ENCODE data around the gene ZNF827.

DNA sequence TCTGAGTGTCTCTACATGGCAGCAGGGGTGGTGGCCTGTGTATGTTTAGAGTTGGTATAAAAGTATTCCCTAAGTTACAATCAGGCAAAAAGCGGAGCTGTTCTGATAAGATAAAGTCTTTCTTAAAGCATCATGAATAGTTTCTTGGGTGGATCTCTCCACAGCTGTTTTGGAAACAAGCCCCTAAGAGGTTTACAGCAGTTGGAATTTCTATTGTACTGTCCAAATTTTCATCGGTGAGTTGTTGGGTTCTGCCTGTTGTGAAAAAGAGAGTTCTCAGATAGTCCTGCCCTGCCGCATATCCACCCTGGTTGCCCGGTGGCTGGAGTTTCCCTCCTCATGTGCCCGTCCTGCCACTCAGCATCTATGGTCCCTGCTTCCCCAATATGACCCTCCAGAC lies 208.6 kb downstream of the ZNF827 start:
- TF ChIP-seq, protein P1, sequence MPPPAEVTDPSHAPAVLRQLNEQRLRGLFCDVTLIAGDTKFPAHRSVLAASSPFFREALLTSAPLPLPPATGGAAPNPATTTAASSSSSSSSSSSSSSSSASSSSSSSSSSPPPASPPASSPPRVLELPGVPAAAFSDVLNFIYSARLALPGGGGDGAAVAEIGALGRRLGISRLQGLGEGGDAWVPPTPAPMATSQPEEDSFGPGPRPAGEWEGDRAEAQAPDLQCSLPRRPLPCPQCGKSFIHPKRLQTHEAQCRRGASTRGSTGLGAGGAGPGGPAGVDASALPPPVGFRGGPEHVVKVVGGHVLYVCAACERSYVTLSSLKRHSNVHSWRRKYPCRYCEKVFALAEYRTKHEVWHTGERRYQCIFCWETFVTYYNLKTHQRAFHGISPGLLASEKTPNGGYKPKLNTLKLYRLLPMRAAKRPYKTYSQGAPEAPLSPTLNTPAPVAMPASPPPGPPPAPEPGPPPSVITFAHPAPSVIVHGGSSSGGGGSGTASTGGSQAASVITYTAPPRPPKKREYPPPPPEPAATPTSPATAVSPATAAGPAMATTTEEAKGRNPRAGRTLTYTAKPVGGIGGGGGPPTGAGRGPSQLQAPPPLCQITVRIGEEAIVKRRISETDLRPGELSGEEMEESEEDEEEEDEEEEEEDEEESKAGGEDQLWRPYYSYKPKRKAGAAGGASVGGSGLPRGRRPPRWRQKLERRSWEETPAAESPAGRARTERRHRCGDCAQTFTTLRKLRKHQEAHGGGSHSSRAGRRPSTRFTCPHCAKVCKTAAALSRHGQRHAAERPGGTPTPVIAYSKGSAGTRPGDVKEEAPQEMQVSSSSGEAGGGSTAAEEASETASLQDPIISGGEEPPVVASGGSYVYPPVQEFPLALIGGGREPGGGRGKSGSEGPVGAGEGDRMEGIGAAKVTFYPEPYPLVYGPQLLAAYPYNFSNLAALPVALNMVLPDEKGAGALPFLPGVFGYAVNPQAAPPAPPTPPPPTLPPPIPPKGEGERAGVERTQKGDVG (CRISPR knock-in tag; IDR thresholded peaks at IDR 0.05; ENCODE audit: borderline replicate concordance) = no peak
- TF ChIP-seq ZNF274 (CRISPR knock-in tag; IDR thresholded peaks at IDR 0.05) = no peak

Measured in HepG2 (cell line).